Measurements from ENCODE around the gene SETD3. TPM values are rescaled to one million over a fixed set of nuclear protein-coding genes. Genes with fewer than 3 reads are reported as not detected.

Gene SETD3
- total and polyA plus RNA-seq, 2 donors (not counting 1 experiment from before 2014, with no cell fraction given), result 30.9 to 38.3 TPM

- H2AFZ ChIP-seq (ENCODE audit: low read length), result no peak overlapping the region
- no peak for DNase-seq (ENCODE audit: low read depth in 2 of 2)
- H3K4me3 ChIP-seq (replicated peaks in 1 of 4; ENCODE audit: control extremely low read depth in 1 of 4, insufficient read depth in 1 of 4, low read depth in 3 of 4, low read length in 4 of 4), result no peak overlapping the region
- H3K4me2 ChIP-seq (ENCODE audit: extremely low read depth, insufficient read depth, low read length), result no peak overlapping the region
- no peaks in the 10 kb centered on the region for H3K27me3 ChIP-seq (ENCODE audit: control insufficient read depth, insufficient read depth, low read length)
- H3K79me2 ChIP-seq (ENCODE audit: control insufficient read depth, insufficient read depth, low read length), result no peaks in the 10 kb centered on the region
- no peaks in the 10 kb centered on the region for H4K20me1 ChIP-seq (ENCODE audit: control insufficient read depth, extremely low read depth, insufficient read depth, low read length)
- H3K9ac ChIP-seq (ENCODE audit: insufficient read depth, low read length), result no peak overlapping the region
- no peaks in the 10 kb centered on the region for H3K4me1 ChIP-seq (ENCODE audit: control insufficient read depth, extremely low read depth, insufficient read depth, low read length)
- H3K27ac ChIP-seq (ENCODE audit: insufficient read depth, low read length), result no peak overlapping the region
- no peak for TF ChIP-seq EZH2 (IDR thresholded peaks at IDR 0.05; ENCODE audit: low read length, missing control alignments)
- TF ChIP-seq, protein P1, sequence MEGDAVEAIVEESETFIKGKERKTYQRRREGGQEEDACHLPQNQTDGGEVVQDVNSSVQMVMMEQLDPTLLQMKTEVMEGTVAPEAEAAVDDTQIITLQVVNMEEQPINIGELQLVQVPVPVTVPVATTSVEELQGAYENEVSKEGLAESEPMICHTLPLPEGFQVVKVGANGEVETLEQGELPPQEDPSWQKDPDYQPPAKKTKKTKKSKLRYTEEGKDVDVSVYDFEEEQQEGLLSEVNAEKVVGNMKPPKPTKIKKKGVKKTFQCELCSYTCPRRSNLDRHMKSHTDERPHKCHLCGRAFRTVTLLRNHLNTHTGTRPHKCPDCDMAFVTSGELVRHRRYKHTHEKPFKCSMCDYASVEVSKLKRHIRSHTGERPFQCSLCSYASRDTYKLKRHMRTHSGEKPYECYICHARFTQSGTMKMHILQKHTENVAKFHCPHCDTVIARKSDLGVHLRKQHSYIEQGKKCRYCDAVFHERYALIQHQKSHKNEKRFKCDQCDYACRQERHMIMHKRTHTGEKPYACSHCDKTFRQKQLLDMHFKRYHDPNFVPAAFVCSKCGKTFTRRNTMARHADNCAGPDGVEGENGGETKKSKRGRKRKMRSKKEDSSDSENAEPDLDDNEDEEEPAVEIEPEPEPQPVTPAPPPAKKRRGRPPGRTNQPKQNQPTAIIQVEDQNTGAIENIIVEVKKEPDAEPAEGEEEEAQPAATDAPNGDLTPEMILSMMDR (conservative IDR thresholded peaks at IDR 0.05 in 1 of 2, IDR thresholded peaks at IDR 0.05 in 1 of 2; ENCODE audit: low read depth in 1 of 2, low read length in 2 of 2), result no peak
- no peaks in the 10 kb centered on the region for H3K36me3 ChIP-seq (ENCODE audit: control insufficient read depth, insufficient read depth, low read length)
- no peaks in the 10 kb centered on the region for H3K9me3 ChIP-seq (ENCODE audit: control insufficient read depth, insufficient read depth, low read depth, low read length)
Measured at GRCh38 chr14:99426265-99426664, 54.4 kb downstream of the SETD3 start.

DNA sequence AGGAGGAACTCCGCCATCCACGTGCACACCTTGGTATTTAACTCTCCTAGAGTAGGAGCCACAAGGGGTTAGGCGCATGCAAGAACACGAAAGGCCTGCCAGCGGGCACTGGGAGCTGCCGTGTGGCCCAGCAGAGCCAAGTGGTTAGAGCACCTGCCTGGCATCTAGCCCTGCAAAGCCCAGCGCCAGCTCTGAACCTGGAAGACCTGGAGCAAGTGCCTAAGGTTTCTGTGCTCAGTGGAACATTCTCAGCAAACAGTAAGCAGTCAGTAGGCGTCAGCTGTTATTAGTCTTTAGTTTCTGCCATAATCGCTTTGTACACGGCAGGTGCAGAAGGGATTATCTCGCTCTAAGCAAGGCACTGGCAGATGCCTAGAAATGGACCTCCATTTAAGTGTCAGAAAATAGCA is 55.4 kb downstream of the SETD3 start:
- H3K9me3 ChIP-seq (ENCODE audit: control insufficient read depth, insufficient read depth, low read depth, low read length), result no peaks in the 10 kb centered on the region

DNA sequence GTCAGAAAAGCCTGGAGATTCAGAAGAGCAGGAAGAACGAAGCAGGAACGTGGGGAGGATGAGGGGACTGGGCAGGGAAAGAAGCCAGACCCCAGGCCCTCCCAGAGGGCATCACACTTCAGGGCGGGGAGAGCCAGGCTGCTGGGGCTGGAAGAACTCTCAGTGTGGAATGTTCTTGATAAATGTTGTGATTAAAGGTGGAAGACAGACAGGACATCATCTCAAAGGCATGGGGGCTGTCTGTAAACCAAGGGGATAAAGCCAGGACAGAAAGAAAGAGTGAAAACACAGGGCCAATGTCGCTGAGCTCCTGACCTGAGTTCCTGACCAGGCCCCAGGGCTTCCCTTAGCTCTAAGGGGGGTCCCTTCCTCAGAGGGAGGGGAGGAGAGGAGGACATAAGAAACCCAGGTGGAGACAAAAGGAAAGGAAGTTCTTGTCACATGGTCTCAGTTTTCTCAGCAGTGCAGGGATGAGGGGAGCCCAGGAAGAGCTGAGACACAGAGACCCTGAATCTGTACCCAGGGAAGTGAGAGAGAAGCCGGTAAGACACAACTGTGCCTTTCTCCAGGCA is 56.3 kb downstream of the SETD3 start:
- TF ChIP-seq, protein P1 (conservative IDR thresholded peaks at IDR 0.05 in 1 of 2, IDR thresholded peaks at IDR 0.05 in 1 of 2; ENCODE audit: low read depth in 1 of 2, low read length in 2 of 2), result no peak
- TF ChIP-seq EZH2 (IDR thresholded peaks at IDR 0.05; ENCODE audit: low read length, missing control alignments), result no peak
- Histone ChIP-seq H3K4me3 (replicated peaks in 1 of 4; ENCODE audit: control extremely low read depth in 1 of 4, insufficient read depth in 1 of 4, low read depth in 3 of 4, low read length in 4 of 4) (no peak overlapping the region), H3K27me3 (ENCODE audit: control insufficient read depth, insufficient read depth, low read length) (no peaks in the 10 kb centered on the region), H4K20me1 (ENCODE audit: control insufficient read depth, extremely low read depth, insufficient read depth, low read length) (no peaks in the 10 kb centered on the region), H3K4me2 (ENCODE audit: extremely low read depth, insufficient read depth, low read length) (no peak overlapping the region), H3K9me3 (ENCODE audit: control insufficient read depth, insufficient read depth, low read depth, low read length) (no peaks in the 10 kb centered on the region), H3K9ac (ENCODE audit: insufficient read depth, low read length) (no peak overlapping the region), H3K79me2 (ENCODE audit: control insufficient read depth, insufficient read depth, low read length) (no peaks in the 10 kb centered on the region), H2AFZ (ENCODE audit: low read length) (no peak overlapping the region), H3K27ac (ENCODE audit: insufficient read depth, low read length) (no peak overlapping the region), H3K36me3 (ENCODE audit: control insufficient read depth, insufficient read depth, low read length) (no peaks in the 10 kb centered on the region), H3K4me1 (ENCODE audit: control insufficient read depth, extremely low read depth, insufficient read depth, low read length) (no peaks in the 10 kb centered on the region)
- DNase-seq (ENCODE audit: low read depth in 2 of 2), result no peak

More for the DNA sequence above, 55.4 kb downstream of the SETD3 start:
- Histone ChIP-seq H3K36me3 (ENCODE audit: control insufficient read depth, insufficient read depth, low read length) (no peaks in the 10 kb centered on the region), H4K20me1 (ENCODE audit: control insufficient read depth, extremely low read depth, insufficient read depth, low read length) (no peaks in the 10 kb centered on the region), H3K4me3 (replicated peaks in 1 of 4; ENCODE audit: control extremely low read depth in 1 of 4, insufficient read depth in 1 of 4, low read depth in 3 of 4, low read length in 4 of 4) (no peak overlapping the region), H3K27ac (ENCODE audit: insufficient read depth, low read length) (no peak overlapping the region), H2AFZ (ENCODE audit: low read length) (no peak overlapping the region), H3K9ac (ENCODE audit: insufficient read depth, low read length) (no peak overlapping the region), H3K79me2 (ENCODE audit: control insufficient read depth, insufficient read depth, low read length) (no peaks in the 10 kb centered on the region), H3K4me1 (ENCODE audit: control insufficient read depth, extremely low read depth, insufficient read depth, low read length) (no peaks in the 10 kb centered on the region), H3K4me2 (ENCODE audit: extremely low read depth, insufficient read depth, low read length) (no peak overlapping the region), H3K27me3 (ENCODE audit: control insufficient read depth, insufficient read depth, low read length) (no peaks in the 10 kb centered on the region)
- no peak for TF ChIP-seq EZH2 (IDR thresholded peaks at IDR 0.05; ENCODE audit: low read length, missing control alignments)
- TF ChIP-seq, protein P1 (conservative IDR thresholded peaks at IDR 0.05 in 1 of 2, IDR thresholded peaks at IDR 0.05 in 1 of 2; ENCODE audit: low read depth in 1 of 2, low read length in 2 of 2), result no peak
- DNase-seq (ENCODE audit: low read depth in 2 of 2), result no peak
